Osteocyte (in vitro differentiated cells): Measurements from ENCODE around the gene ILDR2. TPM values are rescaled to one million over a fixed set of nuclear protein-coding genes. Genes with fewer than 3 reads are reported as not detected.

Experiments used
- DNase-seq: peaks from one replicate; pipeline ENCODE4 v3.0.0; 2021; ENCODE audit warnings: mixed read lengths; ENCODE audit not compliant: unreplicated experiment; ENCODE audit errors: extremely low spot score
- H3K27ac Mint-ChIP-seq: one replicate; pipeline ENCODE4 v1.8.0; 2021; ENCODE audit warnings: mild to moderate bottlenecking, mixed read lengths; ENCODE audit not compliant: unreplicated experiment
- H3K27me3 Mint-ChIP-seq: one replicate; pipeline ENCODE4 v1.8.0; 2021; ENCODE audit warnings: mixed read lengths; ENCODE audit not compliant: unreplicated experiment
- H3K36me3 Mint-ChIP-seq: one replicate; pipeline ENCODE4 v1.8.0; 2021; ENCODE audit warnings: mixed read lengths; ENCODE audit not compliant: unreplicated experiment
- H3K4me1 Mint-ChIP-seq: one replicate; pipeline ENCODE4 v1.8.0; 2021; ENCODE audit warnings: mixed read lengths; ENCODE audit not compliant: unreplicated experiment
- H3K4me3 Mint-ChIP-seq: one replicate; pipeline ENCODE4 v1.8.0; 2021; ENCODE audit warnings: mild to moderate bottlenecking, moderate library complexity, mixed read lengths; ENCODE audit not compliant: unreplicated experiment
- H3K9me3 Mint-ChIP-seq: one replicate; pipeline ENCODE4 v1.8.0; 2021; ENCODE audit warnings: mixed read lengths; ENCODE audit not compliant: unreplicated experiment
- total RNA-seq: library from RNA; stranded (reverse); gene quantifications from 2 replicates; pipeline ENCODE4 v1.2.1, GENCODE V29; 2021
- TF ChIP-seq, protein P1 (sequence below): fragments of 200-600 bp; sonication (generic); IDR thresholded peaks from 2 replicates; pipeline ENCODE4 v1.5.0; 2021; ENCODE audit warnings: antibody characterized with exemption, mild to moderate bottlenecking, moderate library complexity

Gene ILDR2
- total RNA-seq, 1 donor from 2014 or later = 0.16 TPM

DNA sequence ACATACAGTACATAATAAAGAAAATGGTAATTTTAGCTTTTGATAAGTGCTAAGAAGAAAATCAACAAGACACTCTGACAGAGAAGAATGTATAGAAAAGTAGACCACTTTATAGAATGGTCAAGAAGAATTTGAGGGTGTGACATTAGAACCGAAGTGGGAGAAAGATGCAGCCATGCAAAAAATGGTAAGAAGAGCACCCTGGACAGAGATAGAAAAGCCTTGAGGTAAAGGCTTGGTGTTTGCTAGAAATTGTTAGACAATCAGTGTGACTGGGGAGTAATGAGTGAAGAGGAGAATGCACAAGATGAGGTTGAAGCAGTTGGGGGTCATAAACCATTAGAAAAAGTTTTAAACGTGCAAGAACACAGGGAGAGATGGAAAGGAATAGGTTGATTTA is 37.2 kb upstream of the ILDR2 start:
- no peaks in the 10 kb centered on the region for H3K36me3 Mint-ChIP-seq
- peaks cover 65% of the 10 kb centered on the region for H3K27me3 Mint-ChIP-seq
- TF ChIP-seq, protein P1, sequence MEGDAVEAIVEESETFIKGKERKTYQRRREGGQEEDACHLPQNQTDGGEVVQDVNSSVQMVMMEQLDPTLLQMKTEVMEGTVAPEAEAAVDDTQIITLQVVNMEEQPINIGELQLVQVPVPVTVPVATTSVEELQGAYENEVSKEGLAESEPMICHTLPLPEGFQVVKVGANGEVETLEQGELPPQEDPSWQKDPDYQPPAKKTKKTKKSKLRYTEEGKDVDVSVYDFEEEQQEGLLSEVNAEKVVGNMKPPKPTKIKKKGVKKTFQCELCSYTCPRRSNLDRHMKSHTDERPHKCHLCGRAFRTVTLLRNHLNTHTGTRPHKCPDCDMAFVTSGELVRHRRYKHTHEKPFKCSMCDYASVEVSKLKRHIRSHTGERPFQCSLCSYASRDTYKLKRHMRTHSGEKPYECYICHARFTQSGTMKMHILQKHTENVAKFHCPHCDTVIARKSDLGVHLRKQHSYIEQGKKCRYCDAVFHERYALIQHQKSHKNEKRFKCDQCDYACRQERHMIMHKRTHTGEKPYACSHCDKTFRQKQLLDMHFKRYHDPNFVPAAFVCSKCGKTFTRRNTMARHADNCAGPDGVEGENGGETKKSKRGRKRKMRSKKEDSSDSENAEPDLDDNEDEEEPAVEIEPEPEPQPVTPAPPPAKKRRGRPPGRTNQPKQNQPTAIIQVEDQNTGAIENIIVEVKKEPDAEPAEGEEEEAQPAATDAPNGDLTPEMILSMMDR = no peak
- no peak for DNase-seq
- H3K9me3 Mint-ChIP-seq = no peaks in the 10 kb centered on the region
- no peak overlapping the region for H3K27ac Mint-ChIP-seq
- H3K4me1 Mint-ChIP-seq = no peaks in the 10 kb centered on the region
- no peak overlapping the region for H3K4me3 Mint-ChIP-seq

- Mint-ChIP-seq H3K4me1 (no peaks in the 10 kb centered on the region), H3K9me3 (no peaks in the 10 kb centered on the region), H3K27ac (no peak overlapping the region), H3K27me3 (peaks cover 68% of the 10 kb centered on the region), H3K4me3 (no peak overlapping the region), H3K36me3 (no peaks in the 10 kb centered on the region)
- TF ChIP-seq, protein P1 = no peak
- no peak for DNase-seq
Measured at GRCh38 chr1:167011560-167012191, 36.3 kb upstream of the ILDR2 start.

- H3K4me3 Mint-ChIP-seq = no peak overlapping the region
- H3K4me1 Mint-ChIP-seq = no peaks in the 10 kb centered on the region
- H3K27ac Mint-ChIP-seq = no peak overlapping the region
- no peak for DNase-seq
- no peaks in the 10 kb centered on the region for H3K36me3 Mint-ChIP-seq
- peaks cover 4% of the 10 kb centered on the region for H3K9me3 Mint-ChIP-seq
- TF ChIP-seq, protein P1 = no peak
- peaks cover 47% of the 10 kb centered on the region for H3K27me3 Mint-ChIP-seq
Measured at GRCh38 chr1:167003711-167004110, 28.4 kb upstream of the ILDR2 start.

- peaks cover 46% of the 10 kb centered on the region for H3K27me3 Mint-ChIP-seq
- H3K27ac Mint-ChIP-seq = no peak overlapping the region
- TF ChIP-seq, protein P1 = no peak
- H3K4me3 Mint-ChIP-seq = no peak overlapping the region
- H3K36me3 Mint-ChIP-seq = no peaks in the 10 kb centered on the region
- no peak for DNase-seq
- peaks cover 4% of the 10 kb centered on the region for H3K9me3 Mint-ChIP-seq
- no peaks in the 10 kb centered on the region for H3K4me1 Mint-ChIP-seq
Measured at GRCh38 chr1:167002354-167002753, 27.0 kb upstream of the ILDR2 start.

GRCh38 chr1:167000546-167000945 is 25.2 kb upstream of the ILDR2 start:
- no peak overlapping the region for H3K27ac Mint-ChIP-seq
- TF ChIP-seq, protein P1 = no peak
- DNase-seq = no peak
- peaks cover 4% of the 10 kb centered on the region for H3K9me3 Mint-ChIP-seq
- H3K36me3 Mint-ChIP-seq = no peaks in the 10 kb centered on the region
- H3K4me3 Mint-ChIP-seq = no peak overlapping the region
- H3K4me1 Mint-ChIP-seq = no peaks in the 10 kb centered on the region
- peaks cover 47% of the 10 kb centered on the region for H3K27me3 Mint-ChIP-seq
